ENCODE results near the gene OAS2.

The OAS2 gene

GRCh38 chr12:113030875-113031525 lies 52.7 kb downstream of the OAS2 start:
- TF ChIP-seq MAX (IDR thresholded peaks at IDR 0.05) (no peak), FOXM1 (IDR thresholded peaks at IDR 0.05; ENCODE audit: borderline replicate concordance, low read depth) (no peak), CEBPB (IDR thresholded peaks at IDR 0.05) (no peak), REST (IDR thresholded peaks at IDR 0.05; ENCODE audit: low read depth) (no peak), EP300 (IDR thresholded peaks at IDR 0.05; ENCODE audit: borderline replicate concordance) (no peak), ZBTB7A (IDR thresholded peaks at IDR 0.05; ENCODE audit: low read depth) (no peak), TCF12 (IDR thresholded peaks at IDR 0.05; ENCODE audit: low read depth) (no peak), RAD21 (IDR thresholded peaks at IDR 0.05; ENCODE audit: low read depth) (peak; percentile 71)

DNA sequence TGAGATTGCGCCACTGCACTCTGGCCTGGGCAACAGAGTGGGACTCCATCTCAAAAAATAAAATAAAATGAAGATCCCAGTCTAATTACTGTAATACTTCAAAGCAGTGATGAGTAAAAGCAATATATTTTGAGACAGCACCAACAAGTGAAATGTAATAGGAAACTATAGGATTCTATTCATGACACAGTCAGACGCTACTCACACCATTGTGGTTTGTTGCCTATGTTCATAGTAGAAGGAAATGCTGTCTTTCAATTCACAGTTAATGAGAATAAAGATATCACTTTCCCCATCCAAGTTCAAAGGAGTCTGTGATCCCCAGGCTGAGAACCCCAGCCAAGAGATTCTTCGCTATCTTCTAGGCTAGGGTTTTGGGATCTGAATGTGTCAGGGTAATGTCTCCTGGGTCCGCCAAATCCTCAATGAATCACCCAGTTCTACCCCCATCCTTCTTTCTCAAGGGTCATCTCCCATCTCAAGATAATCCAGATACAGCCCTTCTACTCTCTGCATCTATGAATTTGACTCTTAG lies 61.7 kb downstream of the OAS2 start:
- no peak for TF ChIP-seq RAD21 (IDR thresholded peaks at IDR 0.05; ENCODE audit: low read depth)
- TF ChIP-seq EP300 (IDR thresholded peaks at IDR 0.05; ENCODE audit: borderline replicate concordance): no peak
- TF ChIP-seq TEAD4 (IDR thresholded peaks at IDR 0.05): no peak
- no peak for TF ChIP-seq CEBPB (IDR thresholded peaks at IDR 0.05)
- TF ChIP-seq FOXM1 (IDR thresholded peaks at IDR 0.05; ENCODE audit: borderline replicate concordance, low read depth): no peak
- TF ChIP-seq REST (IDR thresholded peaks at IDR 0.05; ENCODE audit: low read depth): no peak
- TF ChIP-seq CREB1 (IDR thresholded peaks at IDR 0.05; ENCODE audit: low read depth): no peak
- TF ChIP-seq NFIC (IDR thresholded peaks at IDR 0.05): no peak
- no peak for TF ChIP-seq MAX (IDR thresholded peaks at IDR 0.05)
- no peak for TF ChIP-seq TCF12 (IDR thresholded peaks at IDR 0.05; ENCODE audit: low read depth)
- TF ChIP-seq USF1 (IDR thresholded peaks at IDR 0.05): no peak
- no peak for TF ChIP-seq EGR1 (IDR thresholded peaks at IDR 0.05)
- TF ChIP-seq TAF1 (IDR thresholded peaks at IDR 0.05; ENCODE audit: low read depth): no peak
- TF ChIP-seq ZBTB7A (IDR thresholded peaks at IDR 0.05; ENCODE audit: low read depth): no peak
- no peak for TF ChIP-seq YY1 (IDR thresholded peaks at IDR 0.05; ENCODE audit: low read depth)

GRCh38 chr12:113040722-113041171 lies 62.4 kb downstream of the OAS2 start:
- no peak for TF ChIP-seq TAF1 (IDR thresholded peaks at IDR 0.05; ENCODE audit: low read depth)
- no peak for TF ChIP-seq YY1 (IDR thresholded peaks at IDR 0.05; ENCODE audit: low read depth)
- TF ChIP-seq NFIC (IDR thresholded peaks at IDR 0.05): no peak
- TF ChIP-seq MAX (IDR thresholded peaks at IDR 0.05): no peak
- no peak for TF ChIP-seq RAD21 (IDR thresholded peaks at IDR 0.05; ENCODE audit: low read depth)
- no peak for TF ChIP-seq CEBPB (IDR thresholded peaks at IDR 0.05)
- no peak for TF ChIP-seq TEAD4 (IDR thresholded peaks at IDR 0.05)
- no peak for TF ChIP-seq ZBTB7A (IDR thresholded peaks at IDR 0.05; ENCODE audit: low read depth)
- TF ChIP-seq REST (IDR thresholded peaks at IDR 0.05; ENCODE audit: low read depth): no peak
- TF ChIP-seq USF1 (IDR thresholded peaks at IDR 0.05): no peak
- TF ChIP-seq EP300 (IDR thresholded peaks at IDR 0.05; ENCODE audit: borderline replicate concordance): no peak
- TF ChIP-seq TCF12 (IDR thresholded peaks at IDR 0.05; ENCODE audit: low read depth): no peak

GRCh38 chr12:113041560-113041959 lies 63.2 kb downstream of the OAS2 start:
- TF ChIP-seq NFIC (IDR thresholded peaks at IDR 0.05) (no peak), TCF12 (IDR thresholded peaks at IDR 0.05; ENCODE audit: low read depth) (no peak), RAD21 (IDR thresholded peaks at IDR 0.05; ENCODE audit: low read depth) (no peak), CEBPB (IDR thresholded peaks at IDR 0.05) (no peak), MAX (IDR thresholded peaks at IDR 0.05) (no peak), TEAD4 (IDR thresholded peaks at IDR 0.05) (no peak), FOXM1 (IDR thresholded peaks at IDR 0.05; ENCODE audit: borderline replicate concordance, low read depth) (no peak), CREB1 (IDR thresholded peaks at IDR 0.05; ENCODE audit: low read depth) (no peak), EGR1 (IDR thresholded peaks at IDR 0.05) (no peak), EP300 (IDR thresholded peaks at IDR 0.05; ENCODE audit: borderline replicate concordance) (no peak), TAF1 (IDR thresholded peaks at IDR 0.05; ENCODE audit: low read depth) (no peak), ZBTB7A (IDR thresholded peaks at IDR 0.05; ENCODE audit: low read depth) (no peak), REST (IDR thresholded peaks at IDR 0.05; ENCODE audit: low read depth) (no peak), USF1 (IDR thresholded peaks at IDR 0.05) (no peak), YY1 (IDR thresholded peaks at IDR 0.05; ENCODE audit: low read depth) (no peak)
